Measurements from ENCODE around the gene MTHFSD. TPM values are rescaled to one million over a fixed set of nuclear protein-coding genes. Genes with fewer than 3 reads are reported as not detected.

MTHFSD gene
- total and polyA plus RNA-seq, 2 of the 8 experiments (the other 6 are each of a cell fraction or from before 2014, with no cell fraction given): 7.1 to 9.8 TPM

GRCh38 chr16:86519007-86519648, 35.9 kb downstream of the MTHFSD start (continued):
- TF ChIP-seq KDM4A (IDR thresholded peaks at IDR 0.05; ENCODE audit: low read depth, low read length, severe bottlenecking) (no peak), TBP (IDR thresholded peaks at IDR 0.05; ENCODE audit: low read depth, low read length) (no peak)

All from H1 (cell line).